A204.1 (cell line): Measurements from ENCODE around the gene PRPF6.
"Not testable (repeated sequence)": the region's sequence is repeated elsewhere in the genome, so short reads cannot be mapped to it uniquely, and the experiment has no call there.

Source experiments
- FAIRE-seq: peaks from 2 replicates; lab custom pipeline; 2012; peaks lifted over from hg19 to GRCh38; lab: Jason Lieb, UNC

PRPF6 gene

GRCh38 chr20:64012385-64013154 is 31.6 kb downstream of the PRPF6 start:
- not testable (repeated sequence) for FAIRE-seq

GRCh38 chr20:64015635-64016034 is 34.7 kb downstream of the PRPF6 start:
- FAIRE-seq: no peak

GRCh38 chr20:64021124-64021975 is 40.4 kb downstream of the PRPF6 start:
- FAIRE-seq: no peak

DNA sequence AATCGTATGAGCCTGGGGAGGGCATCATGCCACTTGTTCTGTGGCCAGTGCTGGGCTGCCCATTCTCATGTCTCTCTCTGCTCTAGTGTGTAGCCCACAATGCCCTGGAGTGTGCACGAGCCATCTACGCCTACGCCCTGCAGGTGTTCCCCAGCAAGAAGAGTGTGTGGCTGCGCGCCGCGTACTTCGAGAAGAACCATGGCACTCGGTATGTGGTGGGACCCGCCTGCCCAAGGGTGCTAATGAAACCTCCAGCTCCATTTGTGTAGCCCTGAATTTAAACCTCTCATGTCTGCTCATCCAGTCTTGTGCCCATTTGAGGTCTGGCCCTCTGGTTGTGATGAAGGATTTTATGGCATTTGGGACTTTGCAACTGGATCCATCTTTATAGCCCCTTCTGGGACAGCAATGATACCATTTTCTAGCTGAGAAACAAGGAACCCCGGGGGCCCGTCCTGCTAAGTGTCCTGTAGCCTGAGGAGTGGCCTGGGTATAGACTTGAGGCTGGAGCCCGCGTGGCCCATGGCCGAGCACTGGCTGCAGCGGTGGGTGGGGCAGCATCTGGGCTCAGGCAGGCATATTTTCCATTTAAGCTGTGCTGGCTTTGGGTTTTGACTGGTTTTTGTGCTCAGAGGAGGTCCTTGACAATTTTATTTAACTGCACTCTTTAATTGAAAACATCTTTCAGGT is 41.9 kb downstream of the PRPF6 start:
- FAIRE-seq: no peak

DNA sequence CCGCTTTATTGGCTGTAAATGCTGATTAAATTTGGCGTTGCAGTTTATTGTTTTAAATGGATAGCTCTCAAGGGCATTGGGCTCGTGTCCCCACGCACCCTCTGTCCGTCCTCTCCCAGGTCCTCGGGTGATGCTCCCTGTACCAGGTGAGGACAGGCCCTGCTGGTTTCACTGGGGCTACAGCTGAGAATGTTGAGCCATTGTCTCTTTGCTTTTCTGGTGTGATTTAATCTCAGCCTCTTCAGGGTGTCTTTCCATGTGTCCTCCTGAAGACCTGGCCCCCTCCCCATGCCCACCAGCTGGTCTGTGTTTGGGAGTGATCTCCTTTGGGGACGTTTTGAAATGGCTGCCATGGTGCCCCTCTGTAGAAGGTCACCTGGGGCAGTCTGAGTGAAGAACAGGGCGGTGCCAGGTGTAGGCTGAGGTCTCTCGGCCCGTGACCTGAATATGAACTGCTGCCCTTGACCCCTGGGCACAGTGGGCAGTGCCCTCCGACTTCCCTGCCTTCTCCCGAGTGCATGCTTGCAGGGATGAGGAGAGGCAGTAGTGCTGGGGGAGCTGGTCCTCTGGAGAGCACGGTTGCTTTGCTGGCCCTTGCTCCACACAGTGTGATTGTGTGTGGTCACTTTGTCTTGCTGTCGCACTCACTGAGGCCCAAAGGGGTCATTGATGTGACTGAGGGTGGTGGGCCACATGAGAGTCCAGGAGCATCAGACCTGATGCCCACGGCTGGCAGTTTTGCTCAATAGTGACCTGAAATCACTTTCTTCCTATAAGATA is 42.6 kb downstream of the PRPF6 start:
- FAIRE-seq: no peak

DNA sequence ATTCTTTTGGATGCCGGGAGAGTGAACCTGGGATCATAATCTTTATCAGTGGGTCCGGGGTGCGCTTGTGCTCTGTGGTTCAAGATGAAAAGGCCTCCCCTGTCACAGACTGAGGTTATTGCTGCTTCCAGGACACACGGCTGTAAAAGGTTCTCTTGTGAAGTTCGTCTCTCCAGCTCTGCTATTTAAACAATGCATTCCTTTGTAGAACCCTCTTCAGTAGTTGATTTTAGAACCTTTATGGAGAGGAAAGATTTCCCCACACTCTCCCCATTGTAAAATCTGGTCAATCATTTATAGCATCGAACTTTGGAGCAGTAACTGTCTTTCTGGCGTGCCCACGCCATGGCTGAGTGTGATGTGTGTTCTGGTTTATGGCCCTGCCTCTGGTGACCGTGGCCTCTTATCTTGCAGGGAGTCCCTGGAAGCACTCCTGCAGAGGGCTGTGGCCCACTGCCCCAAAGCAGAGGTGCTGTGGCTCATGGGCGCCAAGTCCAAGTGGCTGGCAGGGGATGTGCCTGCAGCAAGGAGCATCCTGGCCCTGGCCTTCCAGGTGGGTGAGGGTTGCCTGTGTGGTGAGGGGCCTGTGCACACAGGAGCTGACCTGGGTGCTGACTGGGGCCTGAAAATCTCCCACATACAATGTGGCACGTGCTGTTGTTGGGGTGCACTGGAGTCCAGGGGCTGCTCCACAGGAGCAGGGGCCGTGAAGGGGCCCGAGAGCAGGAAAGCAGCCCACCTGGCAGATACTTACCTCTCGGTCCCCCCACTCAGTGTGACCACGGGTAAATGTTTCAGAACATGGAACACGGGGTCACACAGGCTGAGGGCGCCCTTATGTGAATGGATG is 43.4 kb downstream of the PRPF6 start:
- FAIRE-seq: no peak

DNA sequence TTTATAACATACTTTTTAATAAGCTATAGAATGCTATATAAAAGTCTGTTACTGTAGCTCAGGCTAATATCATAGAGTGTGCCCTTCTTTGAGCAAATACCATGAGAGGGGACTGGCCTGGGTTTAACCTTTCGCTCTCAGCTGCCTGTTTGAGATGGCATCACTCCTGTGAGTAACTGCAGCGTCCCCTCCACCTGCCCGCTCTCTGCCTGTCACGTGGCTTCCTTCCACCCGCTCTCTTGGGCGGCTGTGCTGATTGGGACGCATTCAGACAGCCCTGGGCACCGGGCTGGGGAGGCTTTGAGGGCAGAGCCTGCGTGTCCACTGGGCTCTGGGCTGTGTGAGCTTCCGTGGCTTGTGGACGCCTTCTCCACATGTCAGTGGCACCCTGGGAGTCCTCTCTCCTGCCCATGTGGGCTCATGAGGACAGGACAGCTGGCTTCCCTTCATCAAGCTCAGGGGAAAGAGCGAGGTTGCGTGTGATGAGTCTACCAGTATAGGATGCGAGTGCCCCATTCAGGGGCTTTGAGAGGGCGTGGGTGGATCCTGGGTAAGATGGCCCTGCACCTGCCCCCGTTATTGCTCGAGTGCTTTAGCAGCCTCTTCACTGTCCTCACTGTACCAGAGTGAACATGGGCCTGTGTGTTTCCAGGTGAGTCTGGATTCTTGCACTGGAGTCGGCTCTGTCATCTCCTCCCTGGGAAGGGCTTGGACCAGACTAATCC is 44.3 kb downstream of the PRPF6 start:
- no peak for FAIRE-seq

- no peak for FAIRE-seq
Observed at GRCh38 chr20:64025826-64026412, 45.0 kb downstream of the PRPF6 start.

- FAIRE-seq: no peak
Observed at GRCh38 chr20:64027981-64028685, 47.2 kb downstream of the PRPF6 start.

- FAIRE-seq: no peak
Observed at GRCh38 chr20:64029293-64030117, 48.6 kb downstream of the PRPF6 start.

GRCh38 chr20:64030371-64031134 is 49.6 kb downstream of the PRPF6 start:
- FAIRE-seq: no peak

- FAIRE-seq: no peak
Observed at GRCh38 chr20:64031822-64032314, 50.9 kb downstream of the PRPF6 start.

DNA sequence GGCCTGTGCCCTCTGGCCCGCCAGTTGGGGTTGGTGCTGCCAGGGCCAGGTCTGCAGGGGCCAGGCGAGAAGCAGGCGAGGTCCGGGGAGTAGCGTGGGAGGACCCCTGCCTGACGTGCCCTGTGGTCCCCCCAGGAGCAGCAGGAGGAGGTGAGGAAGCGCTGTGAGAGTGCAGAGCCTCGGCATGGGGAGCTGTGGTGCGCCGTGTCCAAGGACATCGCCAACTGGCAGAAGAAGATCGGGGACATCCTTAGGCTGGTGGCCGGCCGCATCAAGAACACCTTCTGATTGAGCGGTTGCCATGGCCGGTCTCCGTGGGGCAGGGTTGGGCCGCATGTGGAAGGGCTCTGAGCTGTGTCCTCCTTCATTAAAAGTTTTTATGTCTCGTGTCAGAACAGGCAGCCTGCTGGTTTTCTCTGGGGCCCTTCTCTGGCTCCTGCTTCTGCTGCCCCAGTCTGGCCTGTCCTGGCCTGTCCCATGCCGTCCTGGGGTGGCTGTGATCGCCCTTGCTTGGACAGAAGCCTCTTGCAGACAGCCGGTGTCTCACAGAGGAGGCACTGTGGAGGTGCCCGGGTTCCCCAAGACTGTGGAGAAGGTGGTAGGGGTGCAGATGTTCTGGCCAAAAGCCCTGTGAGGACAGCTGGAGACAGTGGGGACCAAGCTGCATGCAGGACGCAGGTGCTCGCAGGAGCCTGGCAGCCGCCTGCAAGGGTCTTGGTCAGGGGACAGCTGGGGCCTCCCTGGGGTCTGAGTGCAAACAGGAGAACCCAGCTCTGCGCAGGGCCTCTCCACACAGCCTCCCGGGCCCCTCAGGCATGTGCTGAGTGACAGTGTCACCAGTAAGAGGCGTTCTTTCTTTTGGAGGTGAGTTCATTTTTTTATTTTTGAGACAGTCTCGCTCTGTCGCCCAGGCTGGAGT is 52.0 kb downstream of the PRPF6 start:
- FAIRE-seq: no peak

GRCh38 chr20:64033981-64034493 is 53.1 kb downstream of the PRPF6 start:
- no peak for FAIRE-seq

GRCh38 chr20:64035066-64035932 is 54.4 kb downstream of the PRPF6 start:
- no peak for FAIRE-seq
